Uterus (tissue), 2 donors: ENCODE data around the gene SHROOM3.

Experiments
- CTCF ChIP-seq, 4 experiments: fragments of 200-600 bp in 2 of 4; fragments of 450-650 bp in 2 of 4; sonication (generic) in 2 of 4; IDR thresholded peaks; one replicate each; pipeline ENCODE4 v1.5.1; 2016 to 2019; ENCODE audit warnings: antibody characterized with exemption in 4 of 4, mild to moderate bottlenecking in 2 of 4, moderate library complexity in 1 of 4
- POLR2A ChIP-seq, 2 donors: fragments of 450-650 bp; IDR thresholded peaks; one replicate each; pipeline ENCODE4 v1.6.1; 2016; ENCODE audit warnings: antibody characterized with exemption in 2 of 2, mild to moderate bottlenecking in 1 of 2, moderate library complexity in 1 of 2

GRCh38 chr4:76564123-76564915 lies 129.3 kb downstream of the SHROOM3 start:
- TF ChIP-seq CTCF (IDR thresholded peaks at IDR 0.05) (no peak), POLR2A (IDR thresholded peaks at IDR 0.05) (no peak)
